ENCODE measurements around the gene CD244.
"Not testable (repeated sequence)": the region's sequence is repeated elsewhere in the genome, so short reads cannot be mapped to it uniquely, and the experiment has no call there.

Gene CD244

GRCh38 chr1:160808289-160808688 is 54.4 kb downstream of the CD244 start:
- DNase-seq = no peak

- no peak for DNase-seq
These were observed 54.9 kb downstream of the CD244 start for GRCh38 chr1:160807738-160808137.

- DNase-seq = no peak
These were observed 55.4 kb downstream of the CD244 start for GRCh38 chr1:160807247-160807646.

GRCh38 chr1:160806784-160807183 is 55.9 kb downstream of the CD244 start:
- no peak for DNase-seq

GRCh38 chr1:160806109-160806665 is 56.5 kb downstream of the CD244 start:
- DNase-seq = no peak

- no peak for DNase-seq
These were observed 60.7 kb downstream of the CD244 start for GRCh38 chr1:160801836-160802580.

- DNase-seq = no peak
These were observed 61.9 kb downstream of the CD244 start for GRCh38 chr1:160800645-160801408.

GRCh38 chr1:160800142-160800541 is 62.5 kb downstream of the CD244 start:
- DNase-seq = no peak

GRCh38 chr1:160799641-160800040 is 63.0 kb downstream of the CD244 start:
- no peak for DNase-seq

GRCh38 chr1:160798439-160798838 is 64.2 kb downstream of the CD244 start:
- DNase-seq = no peak

- DNase-seq = no peak
These were observed 64.8 kb downstream of the CD244 start for GRCh38 chr1:160797861-160798273.

GRCh38 chr1:160797271-160797709 is 65.4 kb downstream of the CD244 start:
- DNase-seq = no peak

- DNase-seq = peak; percentile 78
These were observed 66.7 kb downstream of the CD244 start, which contains the start of gene LY9 for GRCh38 chr1:160795951-160796383. Gene LY9, plus strand, starts transcription at chr1:160796174. Its CDS starts 14 bp downstream, at chr1:160796188.

GRCh38 chr1:160794376-160794775 is 68.3 kb downstream of the CD244 start:
- peak; percentile 53 for DNase-seq

- DNase-seq = peak; percentile 92
These were observed 72.7 kb downstream of the CD244 start for GRCh38 chr1:160789702-160790611.

GRCh38 chr1:160789051-160789701 is 73.5 kb downstream of the CD244 start:
- no peak for DNase-seq

- not testable (repeated sequence) for DNase-seq
These were observed 79.5 kb downstream of the CD244 start for GRCh38 chr1:160782988-160783765.

- DNase-seq = peak; percentile 87
These were observed 80.6 kb downstream of the CD244 start for GRCh38 chr1:160781914-160782689.

GRCh38 chr1:160781186-160781766 is 81.4 kb downstream of the CD244 start:
- DNase-seq = no peak

GRCh38 chr1:160780398-160780755 is 82.3 kb downstream of the CD244 start:
- DNase-seq = no peak
